Eye (tissue), 1 donor: ENCODE results near the gene ZNF487.
"Not testable (repeated sequence)": the region's sequence is repeated elsewhere in the genome, so short reads cannot be mapped to it uniquely, and the experiment has no call there.

Experiments used
- DNase-seq: peaks from one replicate; pipeline ENCODE4 v3.0.0-alpha.2; 2015

Gene ZNF487

DNA sequence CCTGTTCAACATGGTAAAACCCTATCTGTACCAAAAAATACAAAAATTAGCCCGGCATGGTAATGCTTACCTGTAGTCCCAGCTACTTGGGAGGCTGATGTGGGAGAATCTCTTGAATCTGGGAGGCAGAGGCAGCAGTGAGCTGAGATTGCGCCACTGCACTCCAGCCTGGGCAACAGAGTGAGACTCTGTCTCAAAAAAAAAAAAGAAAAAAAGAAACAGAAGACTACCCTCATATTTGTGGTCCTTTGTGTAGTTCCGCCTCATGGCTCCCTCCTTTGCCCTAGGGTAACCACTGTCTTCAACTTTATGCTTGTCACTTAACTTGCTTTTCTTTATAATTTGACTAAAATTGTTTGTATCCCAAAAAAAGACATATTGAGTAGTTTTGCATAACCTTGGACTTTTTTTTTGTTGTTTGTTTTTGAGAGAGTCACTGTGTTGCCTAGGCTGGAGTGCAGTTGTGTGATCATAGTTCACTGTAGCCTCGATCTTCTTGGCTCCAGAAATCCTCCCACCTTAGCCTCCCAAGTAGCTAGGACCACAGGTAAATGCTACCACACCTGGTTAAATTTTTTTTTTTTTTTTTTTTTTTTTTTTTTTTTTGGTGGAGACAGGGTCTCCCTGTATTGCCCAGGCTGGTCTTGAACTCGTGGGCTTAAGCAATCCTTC lies 3.7 kb downstream of the ZNF487 start:
- no peak for DNase-seq

DNA sequence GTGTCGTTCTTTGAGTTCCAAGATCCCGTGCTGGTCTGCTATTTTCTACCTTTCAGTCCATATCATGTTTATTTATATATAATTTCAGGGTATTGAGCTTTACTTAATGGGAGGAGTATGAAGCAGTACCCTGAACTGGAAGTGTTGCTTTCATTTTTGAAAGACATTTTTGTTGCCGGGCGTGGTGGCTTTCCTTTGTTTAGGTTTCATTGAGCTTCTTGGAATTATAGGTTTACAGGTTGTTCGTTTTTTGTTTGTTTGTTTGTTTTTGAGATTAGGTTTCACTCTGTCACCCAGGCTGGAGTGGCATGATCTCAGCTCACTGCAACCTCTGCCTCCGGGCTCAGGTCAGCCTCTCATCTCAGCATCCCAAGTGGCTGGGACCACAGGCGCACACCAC lies 7.4 kb downstream of the ZNF487 start:
- DNase-seq, result no peak

DNA sequence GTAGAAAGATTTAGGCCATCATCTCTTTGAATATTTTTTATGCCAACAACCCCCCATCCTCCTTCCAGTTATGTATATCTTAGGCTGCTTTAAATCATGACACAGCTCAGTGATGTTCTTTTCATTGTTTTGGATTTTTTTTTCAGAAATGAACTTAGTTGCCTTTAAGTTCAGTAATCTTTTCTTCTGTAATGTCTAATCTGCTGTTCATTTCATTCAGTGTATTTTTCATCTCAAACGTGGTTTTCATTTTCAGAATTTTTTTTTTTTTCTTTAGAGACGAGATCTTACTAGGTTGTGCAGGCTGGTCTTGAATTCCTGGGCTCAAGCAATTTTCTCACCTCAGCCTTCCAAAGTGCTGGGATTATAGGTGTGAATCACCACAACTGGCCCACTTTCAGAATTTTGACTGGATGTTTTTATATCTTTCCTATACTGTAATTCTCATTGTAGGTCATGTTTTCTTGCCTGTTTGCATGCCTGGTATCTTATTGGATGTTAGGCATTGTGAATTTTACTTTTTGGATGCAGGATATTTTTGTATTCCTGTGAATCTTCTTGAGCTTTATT lies 8.1 kb downstream of the ZNF487 start:
- DNase-seq, result no peak

DNA sequence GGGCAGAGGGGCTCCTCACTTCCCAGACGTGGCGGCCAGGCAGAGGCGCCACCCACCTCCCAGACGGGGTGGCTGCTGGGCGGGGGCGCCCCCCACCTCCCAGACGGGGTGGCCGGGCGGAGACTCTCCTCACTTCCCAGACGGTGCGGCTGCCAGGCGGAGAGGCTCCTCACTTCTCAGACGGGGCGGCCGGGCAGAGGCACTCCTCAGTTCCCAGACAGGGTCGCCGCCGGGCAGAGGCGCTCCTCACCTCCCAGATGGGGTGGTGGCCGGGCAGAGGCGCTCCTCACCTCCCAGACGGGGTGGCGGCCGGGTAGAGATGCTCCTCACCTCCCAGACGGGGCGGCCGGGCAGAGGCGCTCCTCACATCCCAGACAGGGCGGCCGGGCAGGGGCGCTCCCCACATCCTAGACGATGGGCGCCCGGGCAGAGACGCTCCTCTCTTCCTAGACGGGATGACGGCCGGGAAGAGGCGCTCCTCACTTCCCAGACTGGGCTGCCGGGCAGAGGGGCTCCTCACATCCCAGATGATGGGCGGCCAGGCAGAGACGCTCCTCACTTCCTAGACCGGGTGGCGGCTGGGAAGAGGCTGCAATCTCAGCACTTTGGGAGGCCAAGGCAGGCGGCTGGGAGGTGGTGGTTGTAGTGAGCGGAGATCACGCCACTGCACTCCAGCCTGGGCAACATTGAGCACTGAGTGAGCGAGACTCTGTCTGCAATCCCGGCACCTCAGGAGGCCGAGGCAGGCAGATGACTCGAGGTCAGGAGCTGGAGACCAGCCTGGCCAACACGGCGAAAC lies 9.5 kb downstream of the ZNF487 start:
- not testable (repeated sequence) for DNase-seq

DNA sequence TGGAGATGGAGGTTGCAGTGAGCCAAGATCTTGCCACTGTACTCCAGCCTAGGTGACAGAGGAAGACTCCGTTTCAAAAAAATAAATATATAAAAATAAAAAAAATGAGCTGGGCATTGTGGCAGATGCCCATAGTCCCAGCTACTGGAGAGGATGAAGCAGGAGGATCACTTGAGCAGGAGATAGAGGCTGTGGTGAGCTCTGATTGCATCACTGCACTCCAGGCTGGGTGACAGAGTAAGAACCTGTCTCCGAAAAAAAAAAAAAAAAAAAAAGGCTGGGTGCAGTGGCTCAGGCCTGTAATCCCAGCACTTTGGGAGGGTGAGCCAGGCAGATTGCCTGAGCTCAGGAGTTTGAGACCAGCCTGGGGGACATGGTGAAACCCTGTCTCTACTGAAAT lies 11.8 kb downstream of the ZNF487 start:
- no peak for DNase-seq

DNA sequence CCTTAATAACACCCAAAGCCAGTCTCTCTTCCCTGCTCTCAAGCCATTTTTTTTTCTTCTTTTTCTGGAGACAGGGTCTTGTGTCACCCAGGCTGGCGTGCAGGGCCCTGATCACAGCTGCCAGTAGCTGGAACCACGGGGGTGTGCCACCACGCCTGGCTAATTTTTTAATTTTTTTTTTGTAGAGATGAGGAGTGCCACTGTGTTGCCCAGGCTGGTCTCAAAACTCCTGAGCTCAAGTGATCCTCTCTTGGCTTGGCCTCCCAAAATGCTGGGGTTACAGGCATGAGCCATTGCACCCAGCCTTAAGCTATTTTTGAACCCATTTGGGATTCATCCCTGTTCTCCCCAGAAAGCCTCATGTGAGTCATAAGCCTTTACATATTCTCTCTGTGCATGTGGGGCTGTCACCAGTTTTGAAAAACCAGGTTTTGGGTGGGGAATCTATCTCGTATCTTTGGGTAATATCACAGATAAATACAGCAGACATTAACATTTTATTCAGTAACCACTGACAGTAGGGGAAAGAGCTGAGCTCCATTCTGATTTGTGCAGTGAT lies 15.5 kb downstream of the ZNF487 start:
- no peak for DNase-seq

DNA sequence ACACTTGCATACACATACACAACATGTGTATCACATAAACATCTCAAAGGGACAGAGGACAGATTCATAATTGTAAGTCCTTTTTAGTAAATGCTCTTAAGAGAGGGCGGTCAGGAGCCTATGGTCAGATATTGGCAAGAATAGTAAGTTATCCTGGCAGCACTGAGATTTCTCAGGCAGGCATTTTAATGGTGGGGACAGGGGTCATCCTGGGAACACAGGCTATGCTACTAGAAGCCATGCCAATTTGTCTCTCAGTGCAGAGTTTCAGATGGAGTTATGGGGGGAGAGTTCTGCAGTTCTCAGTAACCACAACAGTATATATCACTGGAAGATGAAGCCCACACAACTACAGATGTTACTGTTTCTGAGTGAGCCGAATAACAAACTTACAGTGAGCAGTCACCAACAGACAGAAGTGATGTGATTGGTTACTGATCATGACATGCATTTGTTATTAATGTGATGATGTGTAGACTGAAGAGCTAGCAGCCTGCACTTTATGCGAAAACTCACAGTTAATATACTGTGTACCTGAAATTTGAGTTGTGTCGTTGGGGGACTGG lies 16.4 kb downstream of the ZNF487 start:
- DNase-seq, result no peak

DNA sequence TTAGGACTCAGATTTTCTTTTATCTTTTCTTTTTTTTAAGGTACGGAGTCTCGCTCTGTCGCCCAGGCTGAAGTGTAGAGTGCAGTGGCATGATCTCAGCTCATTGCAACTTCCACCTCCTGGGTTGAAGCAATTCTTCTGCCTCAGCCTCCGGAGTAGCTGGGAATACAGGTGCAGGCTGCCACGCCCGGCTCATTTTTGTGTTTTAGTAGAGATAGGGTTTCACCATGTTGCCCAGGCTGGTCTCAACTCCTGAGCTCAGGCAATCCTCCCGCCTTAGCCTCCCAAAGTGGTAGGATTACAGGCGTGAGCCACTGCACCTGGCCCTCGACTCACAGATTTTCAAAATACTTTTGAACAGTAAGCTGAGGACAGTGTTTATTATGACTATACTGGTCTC lies 17.1 kb downstream of the ZNF487 start:
- not testable (repeated sequence) for DNase-seq

DNA sequence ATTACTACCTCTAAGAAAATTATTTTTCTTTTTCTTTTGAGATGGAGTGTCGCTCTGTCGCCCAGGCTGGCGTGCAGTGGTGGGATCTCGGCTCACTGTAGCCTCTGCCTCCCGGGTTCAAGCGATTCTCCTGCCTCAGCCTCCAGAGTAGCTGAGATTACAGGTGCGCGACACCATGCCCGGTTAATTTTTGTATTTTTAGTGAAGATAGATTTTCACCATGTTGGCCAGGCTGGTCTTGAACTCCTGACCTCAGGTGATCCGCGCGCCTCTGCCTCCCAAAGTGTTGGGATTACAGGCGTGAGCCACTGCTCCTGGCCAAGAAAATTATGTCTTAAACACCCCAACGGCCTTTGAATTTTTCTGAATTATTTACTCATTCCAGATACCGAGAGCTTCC lies 19.6 kb downstream of the ZNF487 start:
- not testable (repeated sequence) for DNase-seq

DNA sequence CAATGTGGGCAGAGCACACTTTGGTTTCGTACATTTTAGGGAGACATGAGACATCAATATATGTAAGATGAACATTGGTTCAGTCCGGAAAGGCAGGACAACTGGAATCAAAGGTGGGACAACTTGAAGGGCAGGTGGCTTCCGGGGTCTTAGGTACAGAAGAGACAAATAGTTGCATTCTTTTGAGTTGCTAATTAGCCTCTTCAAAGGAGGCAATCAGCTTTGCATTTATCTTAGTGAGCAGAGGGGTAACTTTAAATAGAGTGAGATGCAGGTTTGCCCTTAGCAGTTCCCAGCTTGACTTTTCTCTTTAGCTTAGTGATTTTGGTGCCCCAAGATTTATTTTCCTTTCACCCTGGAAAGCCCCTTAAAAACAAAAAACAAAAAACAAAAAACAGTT lies 21.3 kb downstream of the ZNF487 start:
- no peak for DNase-seq

DNA sequence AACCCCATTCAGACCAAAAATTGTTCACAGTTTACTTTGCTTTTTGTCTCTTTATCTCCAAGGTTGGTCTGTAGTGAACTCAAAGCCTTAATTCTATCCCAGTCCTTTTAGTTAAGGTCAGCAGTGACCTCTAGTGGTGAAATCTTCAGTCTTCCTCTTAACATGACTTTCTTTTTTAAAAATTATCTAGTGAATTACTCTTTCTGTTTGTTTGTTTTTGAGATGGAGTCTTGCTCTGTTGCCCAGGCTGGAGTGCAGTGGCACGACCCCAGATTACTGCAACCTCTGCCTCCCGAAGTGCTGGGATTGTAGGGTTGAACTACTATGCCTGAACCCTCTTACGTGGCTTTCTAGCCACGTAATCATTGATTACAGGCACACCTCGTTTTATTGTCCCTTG lies 25.0 kb downstream of the ZNF487 start:
- peak; percentile 93 for DNase-seq

DNA sequence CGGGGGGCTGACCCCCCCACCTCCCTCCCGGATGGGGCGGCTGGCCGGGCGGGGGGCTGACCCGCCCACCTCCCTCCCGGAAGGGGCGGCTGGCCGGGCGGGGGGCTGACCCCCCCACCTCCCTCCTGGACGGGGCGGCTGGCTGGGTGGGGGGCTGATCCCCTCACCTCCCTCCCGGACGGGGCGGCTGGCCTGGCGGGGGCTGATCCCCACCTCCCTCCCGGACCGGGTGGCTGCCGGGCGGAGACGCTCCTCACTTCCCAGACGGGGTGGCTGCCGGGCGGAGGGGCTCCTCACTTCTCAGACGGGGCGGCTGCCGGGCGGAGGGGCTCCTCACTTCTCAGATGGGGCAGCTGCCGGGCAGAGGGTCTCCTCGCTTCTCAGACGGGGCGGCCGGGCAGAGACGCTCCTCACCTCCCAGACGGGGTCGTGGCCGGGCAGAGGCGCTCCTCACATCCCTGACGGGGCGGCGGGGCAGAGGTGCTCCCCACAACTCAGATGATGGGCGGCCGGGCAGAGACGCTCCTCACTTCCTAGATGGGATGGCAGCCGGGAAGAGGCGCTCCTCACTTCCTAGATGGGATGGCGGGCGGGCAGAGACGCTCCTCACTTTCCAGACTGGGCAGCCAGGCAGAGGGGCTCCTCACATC lies 28.3 kb downstream of the ZNF487 start:
- DNase-seq, result not testable (repeated sequence)

DNA sequence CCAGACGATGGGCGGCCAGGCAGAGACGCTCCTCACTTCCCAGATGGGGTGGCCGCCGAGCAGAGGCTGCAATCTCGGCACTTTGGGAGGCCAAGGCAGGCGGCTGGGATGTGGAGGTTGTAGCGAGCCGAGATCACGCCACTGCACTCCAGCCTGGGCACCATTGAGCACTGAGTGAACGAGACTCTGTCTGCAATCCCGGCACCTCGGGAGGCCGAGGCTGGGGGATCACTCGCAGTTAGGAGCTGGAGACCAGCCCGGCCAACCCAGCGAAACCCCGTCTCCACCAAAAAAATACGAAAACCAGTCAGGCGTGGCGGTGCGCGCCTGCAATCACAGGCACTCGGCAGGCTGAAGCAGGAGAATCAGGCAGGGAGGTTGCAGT lies 28.8 kb downstream of the ZNF487 start:
- not testable (repeated sequence) for DNase-seq

DNA sequence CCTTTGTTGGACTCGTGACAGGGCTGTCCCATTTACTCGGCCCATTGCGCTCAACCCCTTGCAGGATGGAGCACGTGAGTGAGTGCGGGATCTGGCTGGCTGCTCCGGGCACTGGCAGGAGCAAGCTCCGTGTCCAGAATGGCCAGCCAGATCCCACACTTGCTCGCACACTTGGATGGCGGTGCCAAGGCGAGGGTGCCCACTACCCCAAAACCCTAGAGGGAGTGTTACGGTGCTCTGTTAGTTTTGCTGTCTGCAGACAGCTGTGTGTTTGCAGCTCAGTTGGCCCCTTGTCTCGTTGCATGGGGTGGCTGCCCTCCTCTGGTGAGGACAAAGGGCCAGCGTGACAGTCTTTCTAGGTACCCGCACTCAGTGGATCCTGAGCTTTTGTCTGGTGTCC lies 34.2 kb downstream of the ZNF487 start:
- no peak for DNase-seq

DNA sequence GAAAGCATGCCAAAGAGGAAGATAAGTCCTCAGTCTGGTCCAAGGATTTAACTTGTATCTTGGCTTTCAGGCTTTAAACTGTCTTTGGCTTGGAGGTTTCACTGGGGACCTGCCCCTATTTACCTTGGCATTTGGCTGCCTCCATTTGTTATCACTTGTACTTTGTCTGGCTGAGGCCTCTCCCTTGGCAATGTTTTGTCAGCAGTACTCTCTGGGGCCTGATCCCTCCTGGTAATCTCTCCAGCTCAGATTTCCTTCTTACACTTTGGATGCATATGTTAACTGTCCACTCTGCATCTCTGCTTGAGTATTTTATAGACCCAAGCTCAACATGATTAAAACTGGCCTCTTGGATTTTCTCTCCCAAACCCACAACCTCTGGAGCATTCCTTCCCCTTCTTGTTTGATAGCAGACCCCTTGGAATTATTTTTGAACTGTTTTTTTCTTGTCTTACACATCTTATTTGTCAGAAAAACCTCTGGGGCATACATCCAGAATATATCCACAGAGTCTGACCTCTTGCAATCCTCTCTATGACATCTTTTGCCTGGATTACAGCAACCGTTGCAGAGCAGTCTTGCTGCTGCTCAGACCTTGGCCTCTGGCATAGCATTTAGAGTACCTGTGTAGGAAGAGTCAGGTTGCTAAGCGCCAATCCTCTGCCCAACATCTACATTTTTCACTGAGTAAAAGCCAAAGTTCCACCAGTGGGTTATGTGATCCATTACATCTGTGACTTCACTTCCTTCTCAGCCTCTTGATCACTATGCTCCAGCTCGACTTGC lies 35.2 kb downstream of the ZNF487 start:
- no peak for DNase-seq

DNA sequence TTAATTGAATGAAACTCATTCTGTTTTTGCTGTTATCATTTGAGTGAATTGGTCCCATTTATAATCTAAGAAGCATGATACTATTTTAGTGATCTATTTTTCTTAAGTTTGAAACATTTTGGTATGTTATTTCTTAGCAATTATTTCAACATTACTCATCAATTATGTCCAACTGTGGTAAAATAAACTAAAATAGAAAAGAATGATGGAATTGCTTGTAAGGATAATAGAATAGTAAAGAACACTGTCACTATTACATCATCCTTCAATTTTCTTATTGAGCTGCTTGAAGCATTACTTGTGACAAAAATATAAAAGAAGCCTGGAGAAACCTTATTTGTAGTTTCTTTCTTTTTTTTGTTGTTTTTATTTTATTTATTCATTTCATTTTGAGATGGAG lies 42.4 kb downstream of the ZNF487 start:
- DNase-seq, result no peak

DNA sequence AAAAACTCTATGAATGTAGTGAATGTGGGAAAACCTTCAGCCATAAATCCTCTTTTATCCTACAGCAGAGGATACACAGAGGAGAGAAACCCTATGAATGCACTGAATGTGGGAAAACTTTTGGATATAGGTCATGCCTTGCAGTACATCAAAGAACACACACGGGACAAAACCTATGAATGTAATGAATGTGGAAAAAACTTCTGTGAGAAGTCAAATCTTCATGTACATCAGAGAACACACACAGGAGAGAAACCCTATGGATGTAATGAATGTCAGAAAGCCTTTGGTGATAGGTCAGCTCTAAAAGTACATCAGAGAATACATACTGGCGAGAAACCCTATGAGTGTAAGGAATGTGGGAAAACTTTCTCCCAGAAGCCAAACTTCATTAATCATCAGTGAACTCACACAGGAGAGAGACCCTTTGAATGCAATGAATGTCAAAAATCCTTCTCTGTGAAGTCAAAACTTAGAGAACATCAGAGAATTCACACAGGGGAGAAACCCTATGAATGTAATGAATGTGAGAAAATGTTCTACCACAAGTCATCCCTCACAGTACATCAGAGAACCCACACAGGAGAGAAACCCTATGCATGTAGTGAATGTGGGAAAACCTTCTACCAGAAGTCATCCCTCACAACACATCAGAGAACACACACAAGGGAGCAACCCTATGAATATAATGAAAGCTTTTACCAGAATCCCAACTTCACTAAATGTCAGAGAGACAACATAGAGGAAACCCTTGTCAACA lies 45.6 kb downstream of the ZNF487 start:
- DNase-seq, result no peak

DNA sequence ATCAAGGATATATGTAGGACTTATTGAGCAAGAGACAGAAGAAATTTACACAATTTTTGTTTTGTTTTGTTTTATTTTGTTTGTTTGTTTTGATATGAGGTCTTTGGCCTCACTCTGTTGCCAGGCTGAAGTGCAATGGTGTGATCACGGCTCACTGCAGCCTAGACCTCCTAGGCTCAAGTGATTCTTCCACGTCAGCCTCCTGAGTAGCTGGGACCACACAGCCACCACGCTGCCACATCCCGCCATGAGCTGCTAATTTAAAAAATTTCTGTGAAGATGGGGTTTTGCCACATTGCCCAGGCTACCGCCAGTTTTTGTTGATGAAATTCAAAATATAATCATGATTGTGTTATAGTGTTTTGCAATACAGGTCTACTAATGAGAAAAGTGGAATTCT lies 54.9 kb downstream of the ZNF487 start:
- DNase-seq, result no peak

DNA sequence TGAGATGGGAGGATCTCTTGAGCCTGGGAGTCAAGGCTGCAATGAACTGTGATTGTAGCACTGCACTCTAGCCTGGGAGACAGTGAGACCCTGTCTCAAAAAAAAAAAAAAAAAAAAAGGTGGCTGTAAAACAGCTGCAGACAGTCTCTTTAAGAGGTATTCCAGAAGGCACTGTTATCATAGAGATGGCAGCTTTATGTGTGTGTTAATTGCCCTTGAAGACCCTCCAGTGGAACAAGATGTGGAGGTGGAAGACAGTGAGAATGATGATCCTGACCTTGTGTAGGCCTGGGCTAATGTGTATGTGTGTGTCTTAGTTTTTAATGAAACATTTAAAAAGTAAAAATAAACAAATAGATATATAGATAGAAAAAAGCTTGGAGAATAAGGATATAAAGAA lies 66.0 kb downstream of the ZNF487 start:
- DNase-seq, result no peak

DNA sequence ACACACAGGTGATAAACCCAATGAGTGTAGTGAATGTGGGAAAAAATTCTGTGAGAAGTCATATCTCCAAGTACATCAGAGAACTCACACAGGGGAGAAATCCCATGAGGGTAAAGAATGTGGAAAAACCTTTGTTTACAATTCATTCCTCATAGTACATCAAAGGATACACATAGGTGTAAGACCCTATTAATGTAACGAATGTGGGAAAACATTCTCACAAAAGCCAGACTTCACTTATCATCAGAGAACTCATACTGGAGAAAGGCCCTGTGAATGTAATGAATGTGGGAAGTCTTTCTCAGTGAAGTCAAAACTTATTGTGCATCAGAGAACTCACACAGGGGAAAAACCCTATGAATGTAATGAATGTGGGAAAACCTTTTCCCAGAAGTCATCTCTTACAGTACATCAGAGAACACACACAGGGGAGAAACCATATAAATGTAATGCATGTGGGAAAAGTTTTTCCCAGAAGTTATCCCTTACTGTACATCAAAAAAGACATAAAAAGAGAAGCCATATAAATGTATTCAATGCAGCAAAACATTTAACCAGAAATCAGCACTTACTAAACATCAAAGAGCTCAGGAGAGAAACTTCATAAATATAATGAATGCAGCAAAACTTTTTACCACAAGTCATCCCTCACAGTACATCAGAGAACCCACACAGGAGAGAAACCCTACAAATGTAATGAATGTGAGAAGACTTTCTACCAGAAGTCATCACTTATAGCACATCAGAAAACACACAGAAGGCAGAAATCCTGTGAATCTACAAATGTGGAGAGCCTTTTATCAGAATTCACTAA lies 87.7 kb downstream of the ZNF487 start:
- no peak for DNase-seq
